Measurements from ENCODE around the gene MAST4. TPM values are rescaled to one million over a fixed set of nuclear protein-coding genes. Genes with fewer than 3 reads are reported as not detected.

The MAST4 gene
- total RNA-seq, 1 donor from 2014 or later: 52.6 TPM

DNA sequence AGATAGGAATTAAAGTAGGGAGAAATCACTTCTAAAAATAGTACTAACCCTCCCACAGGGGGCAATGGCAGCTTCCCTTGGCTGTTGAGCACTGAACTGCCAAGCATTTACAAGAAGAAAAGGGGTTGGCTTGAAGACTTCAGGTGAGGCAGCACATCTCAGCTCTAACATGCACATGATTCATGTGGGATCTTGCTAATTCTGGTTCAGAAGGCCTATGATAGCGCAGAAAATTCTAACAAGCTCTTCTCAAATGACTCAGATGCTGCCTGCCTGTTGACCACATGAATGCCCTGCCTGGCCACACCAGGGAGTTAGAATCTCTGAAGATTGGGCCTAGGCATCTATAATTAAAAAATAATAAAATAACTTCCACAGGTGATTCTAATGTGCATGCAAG, 577.8 kb downstream of the MAST4 start:
- H3K27me3 ChIP-seq: no peaks in the 10 kb centered on the region
- H3K4me3 ChIP-seq: no peak overlapping the region
- peaks cover 12% of the 10 kb centered on the region for H3K9me3 ChIP-seq
- H3K4me1 ChIP-seq: no peaks in the 10 kb centered on the region
- intact Hi-C loops (cut with DNase I): no loop called here
- no peak for DNase-seq
- ATAC-seq: no peak
- TF ChIP-seq, protein P1, sequence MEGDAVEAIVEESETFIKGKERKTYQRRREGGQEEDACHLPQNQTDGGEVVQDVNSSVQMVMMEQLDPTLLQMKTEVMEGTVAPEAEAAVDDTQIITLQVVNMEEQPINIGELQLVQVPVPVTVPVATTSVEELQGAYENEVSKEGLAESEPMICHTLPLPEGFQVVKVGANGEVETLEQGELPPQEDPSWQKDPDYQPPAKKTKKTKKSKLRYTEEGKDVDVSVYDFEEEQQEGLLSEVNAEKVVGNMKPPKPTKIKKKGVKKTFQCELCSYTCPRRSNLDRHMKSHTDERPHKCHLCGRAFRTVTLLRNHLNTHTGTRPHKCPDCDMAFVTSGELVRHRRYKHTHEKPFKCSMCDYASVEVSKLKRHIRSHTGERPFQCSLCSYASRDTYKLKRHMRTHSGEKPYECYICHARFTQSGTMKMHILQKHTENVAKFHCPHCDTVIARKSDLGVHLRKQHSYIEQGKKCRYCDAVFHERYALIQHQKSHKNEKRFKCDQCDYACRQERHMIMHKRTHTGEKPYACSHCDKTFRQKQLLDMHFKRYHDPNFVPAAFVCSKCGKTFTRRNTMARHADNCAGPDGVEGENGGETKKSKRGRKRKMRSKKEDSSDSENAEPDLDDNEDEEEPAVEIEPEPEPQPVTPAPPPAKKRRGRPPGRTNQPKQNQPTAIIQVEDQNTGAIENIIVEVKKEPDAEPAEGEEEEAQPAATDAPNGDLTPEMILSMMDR (IDR thresholded peaks at IDR 0.05): no peak
- no peaks in the 10 kb centered on the region for H3K36me3 ChIP-seq
- H3K27ac ChIP-seq: no peak overlapping the region

DNA sequence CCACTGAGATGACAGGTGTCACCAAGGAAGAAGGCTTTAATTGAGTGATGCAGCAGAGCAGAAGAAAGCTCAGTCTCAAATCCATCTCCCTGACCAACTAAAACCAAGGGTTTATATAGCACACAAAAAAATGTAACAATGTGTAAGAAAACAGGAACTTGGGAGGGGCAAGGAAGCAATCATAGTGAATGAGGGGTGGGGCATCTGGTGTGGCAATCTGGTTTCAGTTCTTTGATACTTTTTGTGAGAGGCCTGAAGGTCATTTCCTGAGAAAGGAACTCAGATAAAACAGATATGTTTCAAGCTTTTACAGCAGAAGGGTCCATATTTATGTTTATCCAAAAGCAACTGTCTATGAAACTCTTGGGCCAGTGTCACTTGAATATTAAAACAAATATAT, 580.7 kb downstream of the MAST4 start:
- ATAC-seq (no peak), DNase-seq (no peak)
- Histone ChIP-seq H3K4me1 (peaks cover 8% of the 10 kb centered on the region), H3K9me3 (peaks cover 12% of the 10 kb centered on the region), H3K27ac (no peak overlapping the region), H3K36me3 (no peaks in the 10 kb centered on the region), H3K4me3 (no peak overlapping the region), H3K27me3 (no peaks in the 10 kb centered on the region)
- intact Hi-C loops (cut with DNase I): no loop called here
- TF ChIP-seq, protein P1 (IDR thresholded peaks at IDR 0.05): no peak

DNA sequence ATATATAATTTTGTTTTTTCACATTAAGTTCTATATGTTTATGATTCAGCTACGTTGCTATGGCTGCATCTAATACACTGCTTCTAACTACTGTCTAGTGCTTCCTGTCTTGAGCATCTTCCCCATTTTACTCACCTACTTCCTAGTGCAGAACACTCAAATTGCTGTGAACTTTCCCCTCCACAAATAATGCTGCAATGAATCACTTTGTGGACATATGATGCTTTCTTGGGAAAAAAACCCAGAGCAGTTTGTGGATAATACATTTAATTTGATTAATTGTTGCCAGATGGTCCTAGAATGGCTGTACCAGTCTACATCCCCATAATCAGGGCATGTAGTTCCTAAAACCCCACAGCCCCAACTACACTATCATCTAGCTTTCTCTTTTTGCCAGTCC, 581.9 kb downstream of the MAST4 start:
- H3K4me3 ChIP-seq: no peak overlapping the region
- no peak for DNase-seq
- ATAC-seq: peak; percentile 60
- H3K9me3 ChIP-seq: peaks cover 12% of the 10 kb centered on the region
- H3K27me3 ChIP-seq: no peaks in the 10 kb centered on the region
- no peaks in the 10 kb centered on the region for H3K36me3 ChIP-seq
- intact Hi-C loops (cut with DNase I): no loop called here
- H3K4me1 ChIP-seq: peaks cover 13% of the 10 kb centered on the region
- H3K27ac ChIP-seq: no peak overlapping the region
- TF ChIP-seq, protein P1 (IDR thresholded peaks at IDR 0.05): no peak

DNA sequence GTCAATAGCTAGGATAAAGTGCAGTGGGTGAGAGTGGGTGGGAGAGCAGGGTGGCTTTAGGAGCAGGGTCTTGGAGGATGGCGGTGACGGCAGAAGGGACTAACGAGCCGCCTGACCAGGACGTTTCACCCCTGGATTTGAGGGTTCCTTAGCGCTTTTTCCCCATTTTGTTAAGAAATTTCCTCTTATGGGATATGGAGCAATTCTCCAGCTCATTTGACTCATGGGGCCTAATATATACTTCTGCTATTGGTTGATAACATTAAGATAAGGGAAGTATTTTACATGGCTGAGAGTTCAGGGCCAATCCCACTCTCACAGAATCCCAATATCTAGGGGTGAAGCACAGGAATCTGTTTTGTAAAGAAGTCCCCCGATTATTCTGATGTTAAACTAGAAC, 582.8 kb downstream of the MAST4 start:
- H3K4me1 ChIP-seq: peaks cover 18% of the 10 kb centered on the region
- H3K36me3 ChIP-seq: no peaks in the 10 kb centered on the region
- H3K9me3 ChIP-seq: peaks cover 12% of the 10 kb centered on the region
- no peak overlapping the region for H3K27ac ChIP-seq
- intact Hi-C loops (cut with DNase I): no loop called here
- ATAC-seq (peak; percentile 19), DNase-seq (no peak)
- TF ChIP-seq, protein P1 (IDR thresholded peaks at IDR 0.05): no peak
- H3K27me3 ChIP-seq: no peaks in the 10 kb centered on the region
- H3K4me3 ChIP-seq: no peak overlapping the region

DNA sequence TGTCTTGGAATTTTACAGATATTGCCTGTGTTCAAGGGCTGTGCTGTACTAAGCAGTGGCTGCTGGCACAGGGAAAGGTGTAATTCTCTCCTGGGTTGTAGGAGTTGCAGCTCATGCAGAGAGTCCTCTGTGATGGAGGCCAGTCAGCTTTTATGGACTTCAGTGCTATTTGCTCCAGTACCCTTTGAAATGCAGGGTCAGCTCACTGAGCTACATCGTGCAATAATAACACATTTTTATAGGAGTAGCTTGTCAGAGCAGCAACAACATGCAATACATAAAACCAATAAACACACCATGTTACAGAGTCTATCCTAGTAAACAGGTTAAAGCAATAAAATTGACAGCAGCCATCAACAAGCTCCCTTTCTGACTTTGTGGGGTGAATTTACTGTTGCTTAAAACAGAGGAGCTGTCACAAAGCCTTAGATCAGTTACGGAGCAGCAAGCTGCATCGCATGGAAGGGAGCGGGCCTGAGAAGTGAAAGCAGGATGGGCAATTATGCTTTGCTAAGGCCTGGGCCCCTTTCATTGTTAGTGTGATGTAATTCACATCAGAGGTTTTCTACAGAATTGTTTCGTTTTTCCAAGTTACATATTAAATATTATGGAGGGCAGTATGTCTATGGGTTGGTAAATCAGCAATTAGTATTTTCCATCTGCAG, 583.6 kb downstream of the MAST4 start:
- no peaks in the 10 kb centered on the region for H3K27me3 ChIP-seq
- TF ChIP-seq, protein P1 (IDR thresholded peaks at IDR 0.05): no peak
- H3K9me3 ChIP-seq: peaks cover 12% of the 10 kb centered on the region
- ATAC-seq: no peak
- peaks cover 18% of the 10 kb centered on the region for H3K4me1 ChIP-seq
- no peak overlapping the region for H3K4me3 ChIP-seq
- no peak for DNase-seq
- no peak overlapping the region for H3K27ac ChIP-seq
- intact Hi-C loops (cut with DNase I): no loop called here
- no peaks in the 10 kb centered on the region for H3K36me3 ChIP-seq
